GM12878 (cell line): ENCODE results near the gene CTIF.

Experiments used
- CEBPB ChIP-seq, 2 experiments: fragments of 150-350 bp in 1 of 2; IDR thresholded peaks; 2 replicates each; pipeline ENCODE4 v1.6.1; 2012 to 2014; ENCODE audit warnings: low read depth in 2 of 2, low read length in 2 of 2, borderline replicate concordance in 1 of 2, inconsistent platforms in 1 of 2
- CREB1 ChIP-seq: IDR thresholded peaks from 2 replicates; pipeline ENCODE4 v1.6.1; 2012; ENCODE audit warnings: low read depth, mild to moderate bottlenecking, inconsistent platforms
- EZH2 ChIP-seq: IDR thresholded peaks from 2 replicates; pipeline ENCODE4 v1.6.1; 2012; ENCODE audit warnings: low read depth, mild to moderate bottlenecking, control low read depth, inconsistent platforms, low read length, borderline replicate concordance; ENCODE audit not compliant: control insufficient read depth
- MAX ChIP-seq: IDR thresholded peaks from 2 replicates; pipeline ENCODE4 v1.6.1; 2012; ENCODE audit warnings: low read depth, low read length, improper control_type of control experiment
- MYC ChIP-seq: IDR thresholded peaks from 2 replicates; pipeline ENCODE4 v1.6.1; 2011; ENCODE audit warnings: mild to moderate bottlenecking, low read length, moderate library complexity, inconsistent platforms; ENCODE audit not compliant: insufficient read depth, insufficient replicate concordance, insufficient read length, severe bottlenecking
- NRF1 ChIP-seq: conservative IDR thresholded peaks from 2 replicates; pipeline ENCODE4 v1.6.1; 2011; ENCODE audit warnings: mild to moderate bottlenecking, low read depth, low read length, improper control_type of control experiment
- POLR2A ChIP-seq: IDR thresholded peaks from 2 replicates; pipeline ENCODE4 v1.6.1; 2011; ENCODE audit warnings: low read depth, mild to moderate bottlenecking, low read length
- SIN3A ChIP-seq: IDR thresholded peaks from 2 replicates; pipeline ENCODE4 v1.6.1; 2012; ENCODE audit warnings: low read depth, low read length, improper control_type of control experiment
- TF ChIP-seq, protein P1 (sequence below), 3 experiments: IDR thresholded peaks in 2 of 3; conservative IDR thresholded peaks in 1 of 3; 2 replicates each; pipeline ENCODE4 v1.5.1; 2011; ENCODE audit warnings: low read depth in 3 of 3, low read length in 3 of 3, mild to moderate bottlenecking in 3 of 3, control low read depth in 2 of 3, moderate library complexity in 2 of 3, inconsistent platforms in 1 of 3, mixed read lengths in 1 of 3; ENCODE audit not compliant: control insufficient read depth in 2 of 3, insufficient read depth in 1 of 3; ENCODE audit errors: extremely low read depth in 1 of 3

DNA sequence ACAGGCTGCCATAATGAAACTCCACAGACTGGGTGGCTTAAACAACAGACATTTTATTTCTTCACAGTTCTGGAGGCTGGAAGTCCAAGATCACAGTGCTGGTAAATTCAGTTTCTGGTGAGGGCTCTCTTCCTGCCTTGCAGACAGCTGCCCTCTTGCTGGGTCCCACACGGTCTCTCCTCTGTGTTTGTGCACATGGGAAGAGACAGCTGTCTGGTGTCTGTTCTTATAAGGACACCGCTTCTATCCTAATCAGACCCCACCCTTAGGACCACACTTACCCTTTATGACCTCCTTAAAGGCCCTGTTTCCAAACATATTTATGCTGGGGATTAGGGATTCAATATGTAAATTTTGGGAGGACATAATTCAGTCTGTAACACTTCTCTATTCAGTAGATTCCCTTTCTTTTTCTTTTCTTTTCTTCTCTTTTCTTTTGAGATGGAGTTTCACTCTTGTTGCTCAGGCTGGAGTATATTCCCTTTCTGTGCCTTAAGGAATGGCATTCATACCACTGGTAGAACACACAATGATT lies 18.9 kb downstream of the CTIF start:
- TF ChIP-seq NRF1 (no peak), EZH2 (no peak), SIN3A (no peak), CEBPB (IDR thresholded peaks at IDR 0.05; ENCODE audit: borderline replicate concordance in 1 of 2, low read depth in 2 of 2, low read length in 2 of 2) (no peak), POLR2A (no peak), CREB1 (no peak), MYC (no peak), MAX (no peak)
- TF ChIP-seq, protein P1, sequence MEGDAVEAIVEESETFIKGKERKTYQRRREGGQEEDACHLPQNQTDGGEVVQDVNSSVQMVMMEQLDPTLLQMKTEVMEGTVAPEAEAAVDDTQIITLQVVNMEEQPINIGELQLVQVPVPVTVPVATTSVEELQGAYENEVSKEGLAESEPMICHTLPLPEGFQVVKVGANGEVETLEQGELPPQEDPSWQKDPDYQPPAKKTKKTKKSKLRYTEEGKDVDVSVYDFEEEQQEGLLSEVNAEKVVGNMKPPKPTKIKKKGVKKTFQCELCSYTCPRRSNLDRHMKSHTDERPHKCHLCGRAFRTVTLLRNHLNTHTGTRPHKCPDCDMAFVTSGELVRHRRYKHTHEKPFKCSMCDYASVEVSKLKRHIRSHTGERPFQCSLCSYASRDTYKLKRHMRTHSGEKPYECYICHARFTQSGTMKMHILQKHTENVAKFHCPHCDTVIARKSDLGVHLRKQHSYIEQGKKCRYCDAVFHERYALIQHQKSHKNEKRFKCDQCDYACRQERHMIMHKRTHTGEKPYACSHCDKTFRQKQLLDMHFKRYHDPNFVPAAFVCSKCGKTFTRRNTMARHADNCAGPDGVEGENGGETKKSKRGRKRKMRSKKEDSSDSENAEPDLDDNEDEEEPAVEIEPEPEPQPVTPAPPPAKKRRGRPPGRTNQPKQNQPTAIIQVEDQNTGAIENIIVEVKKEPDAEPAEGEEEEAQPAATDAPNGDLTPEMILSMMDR (IDR thresholded peaks at IDR 0.05 in 2 of 3, conservative IDR thresholded peaks at IDR 0.05 in 1 of 3; ENCODE audit: control insufficient read depth in 2 of 3, extremely low read depth in 1 of 3, insufficient read depth in 1 of 3, low read depth in 3 of 3, low read length in 3 of 3) = no peak
